ENCODE data around the gene RAPGEF5. TPM values are rescaled to one million over a fixed set of nuclear protein-coding genes. Genes with fewer than 3 reads are reported as not detected.

Gene RAPGEF5
- total and polyA plus RNA-seq, 4 donors = 16.1 to 308 (median 61.4) TPM

DNA sequence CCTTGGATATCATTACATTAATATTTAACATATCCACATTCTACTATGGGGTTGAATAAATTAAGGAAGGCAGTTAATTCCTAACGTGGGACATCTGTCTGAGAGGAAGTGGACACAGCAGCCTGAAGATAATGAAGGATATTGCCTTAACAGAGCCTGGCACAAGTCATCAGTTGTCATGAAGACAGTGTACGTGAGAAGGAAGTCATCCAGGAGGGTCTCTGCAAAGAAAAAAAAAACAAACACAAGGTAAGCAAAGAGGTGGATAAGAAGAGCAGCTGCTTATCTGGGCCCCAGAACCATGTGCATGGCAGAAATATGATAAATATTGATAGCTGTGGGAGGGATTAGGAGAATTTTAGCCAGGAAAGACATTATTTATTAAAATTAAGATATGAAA is 190.0 kb downstream of the RAPGEF5 start:
- Histone ChIP-seq H3K9me3 (ENCODE audit: control insufficient read depth in 4 of 4, insufficient read depth in 3 of 4, low read length in 3 of 4) (no peaks in the 10 kb centered on the region), H3K9ac (ENCODE audit: insufficient read depth in 1 of 2, low read length in 2 of 2) (no peak overlapping the region), H3K36me3 (ENCODE audit: control insufficient read depth in 4 of 4, insufficient read depth in 4 of 4, low read length in 4 of 4) (peaks cover 0 to 9% (median 0%) of the 10 kb centered on the region in 4 donors), H3K4me1 (ENCODE audit: control insufficient read depth in 5 of 5, insufficient read depth in 5 of 5, low read length in 5 of 5) (peaks cover 0 to 2% (median 0%) of the 10 kb centered on the region in 5 donors), H3K27me3 (ENCODE audit: control insufficient read depth in 3 of 3, insufficient read depth in 3 of 3, low read length in 2 of 3) (no peaks in the 10 kb centered on the region), H3K4me3 (no peak overlapping the region), H3K27ac (ENCODE audit: low read depth in 1 of 2, low read length in 1 of 2) (no peak overlapping the region)
- 11 to 39% methylated on average over 2 of the region's 2 CpGs for WGBS, 2 donors
- DNase-seq (no peak), ATAC-seq (ENCODE audit: insufficient read depth, low FRiP score) (no peak)
- TF ChIP-seq, protein P1, sequence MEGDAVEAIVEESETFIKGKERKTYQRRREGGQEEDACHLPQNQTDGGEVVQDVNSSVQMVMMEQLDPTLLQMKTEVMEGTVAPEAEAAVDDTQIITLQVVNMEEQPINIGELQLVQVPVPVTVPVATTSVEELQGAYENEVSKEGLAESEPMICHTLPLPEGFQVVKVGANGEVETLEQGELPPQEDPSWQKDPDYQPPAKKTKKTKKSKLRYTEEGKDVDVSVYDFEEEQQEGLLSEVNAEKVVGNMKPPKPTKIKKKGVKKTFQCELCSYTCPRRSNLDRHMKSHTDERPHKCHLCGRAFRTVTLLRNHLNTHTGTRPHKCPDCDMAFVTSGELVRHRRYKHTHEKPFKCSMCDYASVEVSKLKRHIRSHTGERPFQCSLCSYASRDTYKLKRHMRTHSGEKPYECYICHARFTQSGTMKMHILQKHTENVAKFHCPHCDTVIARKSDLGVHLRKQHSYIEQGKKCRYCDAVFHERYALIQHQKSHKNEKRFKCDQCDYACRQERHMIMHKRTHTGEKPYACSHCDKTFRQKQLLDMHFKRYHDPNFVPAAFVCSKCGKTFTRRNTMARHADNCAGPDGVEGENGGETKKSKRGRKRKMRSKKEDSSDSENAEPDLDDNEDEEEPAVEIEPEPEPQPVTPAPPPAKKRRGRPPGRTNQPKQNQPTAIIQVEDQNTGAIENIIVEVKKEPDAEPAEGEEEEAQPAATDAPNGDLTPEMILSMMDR (IDR thresholded peaks at IDR 0.05; ENCODE audit: control extremely low read depth, extremely low read depth) = no peak

DNA sequence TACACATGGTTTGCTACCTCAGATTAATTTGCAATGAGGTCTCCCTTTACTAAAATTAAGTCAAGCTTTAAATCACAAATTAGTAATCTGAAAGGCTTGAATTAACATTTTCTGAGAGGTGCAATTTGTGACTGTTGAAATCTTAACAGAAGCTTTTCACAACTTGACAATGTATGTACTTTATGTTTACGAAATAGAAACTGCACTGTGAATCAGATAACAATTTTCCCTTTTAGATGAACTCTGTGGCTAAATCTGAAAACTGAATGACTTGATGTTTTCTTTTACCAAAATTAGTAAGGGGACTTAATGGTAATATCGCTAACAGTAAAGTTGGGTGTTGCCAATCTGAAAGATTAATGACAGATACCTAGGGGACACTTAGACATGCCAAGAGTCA is 197.6 kb downstream of the RAPGEF5 start:
- Histone ChIP-seq H3K27ac (ENCODE audit: low read depth in 1 of 2, low read length in 1 of 2) (no peak overlapping the region), H3K4me1 (ENCODE audit: control insufficient read depth in 5 of 5, insufficient read depth in 5 of 5, low read length in 5 of 5) (peaks cover 0 to 1% (median 0%) of the 10 kb centered on the region in 5 donors), H3K4me3 (no peak overlapping the region), H3K9me3 (ENCODE audit: control insufficient read depth in 4 of 4, insufficient read depth in 3 of 4, low read length in 3 of 4) (no peaks in the 10 kb centered on the region), H3K27me3 (ENCODE audit: control insufficient read depth in 3 of 3, insufficient read depth in 3 of 3, low read length in 2 of 3) (no peaks in the 10 kb centered on the region), H3K9ac (ENCODE audit: insufficient read depth in 1 of 2, low read length in 2 of 2) (no peak overlapping the region), H3K36me3 (ENCODE audit: control insufficient read depth in 4 of 4, insufficient read depth in 4 of 4, low read length in 4 of 4) (peaks cover 0 to 20% (median 2%) of the 10 kb centered on the region in 4 donors)
- no peak for DNase-seq
- ATAC-seq (ENCODE audit: insufficient read depth, low FRiP score) = no peak
- TF ChIP-seq, protein P1 (IDR thresholded peaks at IDR 0.05; ENCODE audit: control extremely low read depth, extremely low read depth) = no peak
- 45 to 47% methylated on average over 2 of the region's 2 CpGs for WGBS, 2 donors

DNA sequence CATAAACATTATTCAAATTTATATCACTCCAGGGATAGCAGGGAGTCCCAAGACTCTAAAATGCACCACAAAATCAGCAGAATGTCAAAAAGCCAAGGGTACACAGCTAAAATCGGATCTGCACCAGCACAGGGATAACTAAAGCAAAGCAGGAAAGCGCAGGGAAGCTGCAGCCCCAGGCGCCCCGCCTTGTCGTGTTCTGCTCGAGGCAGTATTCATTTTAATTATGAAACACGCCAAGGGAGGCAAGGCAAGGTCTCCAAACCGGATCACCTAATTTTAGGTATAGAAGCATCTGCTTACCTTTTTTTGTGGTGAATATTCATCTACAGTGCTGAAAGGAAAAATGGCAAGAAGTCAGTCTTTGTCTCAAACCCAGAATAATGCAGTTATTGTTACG is 199.4 kb downstream of the RAPGEF5 start:
- Histone ChIP-seq H3K4me3 (no peak overlapping the region), H3K4me1 (ENCODE audit: control insufficient read depth in 5 of 5, insufficient read depth in 5 of 5, low read length in 5 of 5) (peaks cover 0 to 1% (median 0%) of the 10 kb centered on the region in 5 donors), H3K36me3 (ENCODE audit: control insufficient read depth in 4 of 4, insufficient read depth in 4 of 4, low read length in 4 of 4) (peaks cover 0 to 26% (median 3%) of the 10 kb centered on the region in 4 donors), H3K27ac (ENCODE audit: low read depth in 1 of 2, low read length in 1 of 2) (no peak overlapping the region), H3K9ac (ENCODE audit: insufficient read depth in 1 of 2, low read length in 2 of 2) (no peak overlapping the region), H3K27me3 (ENCODE audit: control insufficient read depth in 3 of 3, insufficient read depth in 3 of 3, low read length in 2 of 3) (no peaks in the 10 kb centered on the region), H3K9me3 (ENCODE audit: control insufficient read depth in 4 of 4, insufficient read depth in 3 of 4, low read length in 3 of 4) (no peaks in the 10 kb centered on the region)
- WGBS, 2 donors = 96 to 98% methylated on average over 9 of the region's 9 CpGs
- ATAC-seq (ENCODE audit: insufficient read depth, low FRiP score) (no peak), DNase-seq (no peak)
- TF ChIP-seq, protein P1 (IDR thresholded peaks at IDR 0.05; ENCODE audit: control extremely low read depth, extremely low read depth) = no peak

DNA sequence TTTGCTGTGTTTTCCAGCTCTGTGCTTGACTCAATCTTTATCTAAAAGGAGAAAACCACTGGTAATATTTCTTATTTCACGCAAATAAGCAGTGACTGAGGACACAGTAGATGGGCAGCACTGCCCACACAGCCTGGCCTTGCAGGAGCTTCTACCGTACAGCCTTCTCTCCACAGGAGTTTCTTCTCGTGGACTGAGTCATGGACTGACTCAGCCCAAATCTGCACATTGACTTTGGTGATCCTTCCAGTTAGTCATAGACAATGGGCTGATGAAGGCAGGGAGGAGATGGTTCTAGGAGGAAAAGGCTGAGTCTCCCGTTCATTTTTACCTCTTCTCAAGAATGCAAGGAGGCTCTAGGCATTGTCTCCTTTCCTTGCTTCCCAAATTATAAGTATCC is 200.7 kb downstream of the RAPGEF5 start:
- Histone ChIP-seq H3K4me3 (no peak overlapping the region), H3K9ac (ENCODE audit: insufficient read depth in 1 of 2, low read length in 2 of 2) (no peak overlapping the region), H3K27ac (ENCODE audit: low read depth in 1 of 2, low read length in 1 of 2) (no peak overlapping the region), H3K27me3 (ENCODE audit: control insufficient read depth in 3 of 3, insufficient read depth in 3 of 3, low read length in 2 of 3) (no peaks in the 10 kb centered on the region), H3K36me3 (ENCODE audit: control insufficient read depth in 4 of 4, insufficient read depth in 4 of 4, low read length in 4 of 4) (peaks cover 0 to 23% (median 3%) of the 10 kb centered on the region in 4 donors), H3K9me3 (ENCODE audit: control insufficient read depth in 4 of 4, insufficient read depth in 3 of 4, low read length in 3 of 4) (no peaks in the 10 kb centered on the region), H3K4me1 (ENCODE audit: control insufficient read depth in 5 of 5, insufficient read depth in 5 of 5, low read length in 5 of 5) (peaks cover 0 to 1% (median 0%) of the 10 kb centered on the region in 5 donors)
- WGBS, 2 donors = 86 to 90% methylated on average over 4 of the region's 4 CpGs
- DNase-seq = no peak
- TF ChIP-seq, protein P1 (IDR thresholded peaks at IDR 0.05; ENCODE audit: control extremely low read depth, extremely low read depth) = no peak
- ATAC-seq (ENCODE audit: insufficient read depth, low FRiP score) = peak; percentile 34

Data from lung (tissue), 12 donors.